ENCODE measurements around the gene ME3.
"Not testable (repeated sequence)": the region's sequence is repeated elsewhere in the genome, so short reads cannot be mapped to it uniquely, and the experiment has no call there.

The ME3 gene

DNA sequence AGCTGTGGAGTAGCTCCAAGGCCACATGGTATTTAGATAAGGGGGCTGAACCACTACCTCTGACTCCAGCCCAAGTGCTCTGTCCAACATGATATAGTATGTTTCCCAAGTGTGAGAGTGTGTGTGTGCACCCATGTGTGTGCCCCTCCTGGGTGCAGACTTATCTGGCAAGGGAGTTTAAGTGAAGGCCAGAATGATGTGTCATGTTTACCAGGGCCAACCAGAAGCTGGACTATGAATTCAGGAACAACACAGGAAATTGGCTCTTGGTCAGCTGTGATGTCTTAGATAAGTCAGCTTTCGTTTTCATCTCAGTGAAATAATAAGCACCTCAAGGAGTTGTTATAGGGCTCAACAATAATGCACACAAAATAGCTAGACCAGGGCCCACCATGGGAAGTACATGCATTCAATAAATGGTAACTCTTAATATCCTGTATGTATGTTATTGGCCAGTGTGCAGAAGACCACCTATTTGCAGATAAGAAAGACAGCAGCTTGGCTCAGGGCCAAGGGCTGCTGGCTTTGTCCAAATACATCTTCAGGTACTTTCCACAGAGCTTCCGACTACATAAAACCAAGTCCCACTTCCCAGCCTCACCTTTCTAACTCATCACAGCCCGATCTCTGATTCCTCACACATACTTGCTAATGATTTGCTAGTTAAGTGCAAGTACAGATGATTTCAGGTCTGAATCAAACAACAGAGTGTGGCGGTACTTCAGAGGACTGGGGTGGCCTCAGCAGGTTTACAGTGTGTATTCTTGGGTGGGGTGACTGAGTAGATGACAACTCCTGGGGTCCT, 120.9 kb downstream of the ME3 start:
- no peak for DNase-seq

DNA sequence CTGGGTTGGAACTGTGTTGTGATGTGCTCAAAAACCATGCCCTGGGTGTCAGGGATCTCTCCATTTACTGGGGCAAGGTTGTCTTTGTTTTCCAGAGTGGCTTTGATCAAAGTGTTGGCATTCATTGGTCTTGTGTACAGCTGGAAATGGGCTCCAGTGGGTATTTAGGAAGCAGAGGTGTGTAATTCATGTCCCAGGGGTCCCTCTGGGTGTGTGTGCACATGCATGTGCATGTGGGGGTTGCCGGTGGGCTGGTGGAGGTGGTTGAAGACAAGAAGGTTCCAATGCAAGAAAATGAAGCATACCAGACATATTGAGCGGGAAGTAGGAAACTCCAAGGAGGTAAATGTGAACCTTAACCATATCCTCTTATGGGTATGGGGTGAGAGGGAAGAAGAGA, 121.7 kb downstream of the ME3 start:
- no peak for DNase-seq

DNA sequence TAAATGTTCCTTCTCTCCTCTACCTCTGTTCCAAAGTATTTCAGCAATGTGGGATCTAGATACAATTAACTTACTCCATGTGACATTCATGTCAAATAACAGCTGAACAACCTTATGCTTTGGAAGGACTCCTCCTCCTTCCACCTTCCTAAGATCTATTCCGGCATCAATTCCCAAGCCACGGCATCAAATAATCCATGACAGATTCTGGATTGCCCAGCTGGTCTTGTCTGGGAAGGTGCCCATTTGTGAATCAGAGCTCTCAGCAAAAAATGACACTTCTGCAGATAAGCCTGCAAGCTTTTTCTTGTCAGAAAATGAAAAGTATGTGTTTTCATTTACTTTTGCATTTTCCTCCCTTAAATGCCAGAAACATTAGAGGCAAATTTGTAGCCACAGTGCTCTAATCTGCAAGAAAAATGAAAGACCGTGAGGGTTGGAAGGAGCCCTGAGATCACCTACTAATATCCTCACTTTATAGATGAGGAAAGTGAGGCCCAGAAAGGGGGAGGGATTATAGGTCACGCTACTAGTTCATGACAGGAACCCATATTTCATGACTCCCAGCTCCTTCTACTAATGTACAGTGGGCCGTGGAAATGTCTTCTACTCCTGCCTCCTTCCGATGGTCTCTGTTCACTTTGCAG, 124.0 kb downstream of the ME3 start:
- peak in 1 of 2 donors; percentile 47 for DNase-seq

DNA sequence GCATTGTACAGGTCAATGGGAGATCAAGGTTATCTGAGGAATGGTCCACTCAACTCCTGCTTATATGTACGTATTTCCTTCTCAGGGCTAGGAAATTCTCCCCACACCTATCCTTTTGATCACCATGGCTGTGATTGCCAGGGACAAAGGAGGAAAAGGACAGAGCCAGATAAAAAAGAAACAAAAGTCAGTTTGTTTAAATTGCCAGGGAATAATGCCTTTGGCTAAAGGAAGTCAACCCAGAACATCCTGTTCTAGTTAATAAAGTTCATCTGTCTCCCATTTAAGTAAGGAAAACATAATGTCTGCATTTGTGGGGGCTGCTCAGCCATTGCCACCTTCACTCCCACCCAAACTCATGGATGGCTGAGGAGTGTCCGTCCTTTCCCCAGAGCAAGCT, 124.7 kb downstream of the ME3 start:
- DNase-seq: no peak

DNA sequence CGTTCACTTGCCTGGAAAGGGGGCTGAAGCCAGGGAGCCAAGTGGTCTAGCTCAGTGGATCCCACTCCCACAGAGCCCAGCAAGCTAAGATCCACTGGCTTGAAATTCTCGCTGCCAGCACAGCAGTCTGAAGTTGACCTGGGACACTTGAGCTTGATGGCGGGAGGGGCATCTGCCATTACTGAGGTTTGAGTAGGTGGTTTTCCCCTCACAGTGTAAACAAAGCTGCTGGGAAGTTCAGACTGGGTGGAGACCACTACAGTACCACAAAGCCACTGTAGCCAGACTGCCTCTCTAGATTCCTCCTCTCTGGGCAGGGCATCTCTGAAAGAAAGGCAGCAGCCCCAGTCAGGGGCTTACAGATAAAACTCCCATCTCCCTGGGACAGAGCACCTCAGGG, 131.1 kb downstream of the ME3 start:
- not testable (repeated sequence) for DNase-seq

DNA sequence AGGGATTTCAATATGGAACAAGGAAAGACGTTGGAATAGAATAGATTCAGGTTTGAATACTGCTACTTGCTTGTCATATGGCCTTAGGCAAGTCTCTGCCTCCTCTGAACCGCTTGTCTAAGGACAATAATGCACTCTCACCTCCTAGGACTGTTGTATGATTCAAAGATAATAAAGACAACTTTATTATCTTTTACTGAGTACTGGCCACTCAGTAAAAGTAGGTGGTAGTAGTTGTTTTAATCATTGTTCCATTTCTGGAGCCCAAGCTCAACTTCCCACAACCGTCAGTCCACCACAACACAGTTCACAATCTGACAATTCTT, 134.2 kb downstream of the ME3 start:
- DNase-seq: no peak

DNA sequence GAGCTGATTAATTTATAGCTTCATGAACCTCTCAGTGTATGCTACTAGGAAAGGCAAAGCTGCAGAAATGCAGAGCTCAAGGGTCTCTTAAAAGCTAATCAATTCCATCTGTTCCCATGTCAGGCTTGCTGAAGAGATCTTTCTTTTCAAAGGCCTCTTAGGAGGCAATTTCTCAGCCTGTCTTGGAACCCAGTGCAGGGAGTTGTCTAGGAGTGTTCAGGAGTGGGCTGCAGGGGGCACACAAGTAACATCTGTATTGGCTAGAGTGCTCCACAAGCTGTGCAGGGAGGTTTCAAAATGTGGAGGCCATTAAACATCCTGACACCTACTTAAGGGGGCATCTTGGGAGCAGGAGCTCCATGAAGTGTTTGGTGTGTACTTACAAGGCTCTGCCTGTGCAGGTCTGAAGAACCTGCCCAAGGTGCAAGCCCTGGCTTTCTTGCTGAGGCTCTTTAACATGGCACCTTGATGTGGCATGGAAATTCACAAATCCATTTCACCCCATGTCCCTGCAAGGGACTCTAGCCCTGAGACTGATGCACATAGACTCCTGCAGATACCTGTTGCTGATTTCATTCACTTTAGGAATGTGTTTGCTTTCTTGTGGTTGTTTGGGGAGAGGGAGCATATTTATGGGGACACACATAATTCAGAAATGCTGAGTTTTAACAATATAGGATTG, 134.7 kb downstream of the ME3 start:
- no peak for DNase-seq

DNA sequence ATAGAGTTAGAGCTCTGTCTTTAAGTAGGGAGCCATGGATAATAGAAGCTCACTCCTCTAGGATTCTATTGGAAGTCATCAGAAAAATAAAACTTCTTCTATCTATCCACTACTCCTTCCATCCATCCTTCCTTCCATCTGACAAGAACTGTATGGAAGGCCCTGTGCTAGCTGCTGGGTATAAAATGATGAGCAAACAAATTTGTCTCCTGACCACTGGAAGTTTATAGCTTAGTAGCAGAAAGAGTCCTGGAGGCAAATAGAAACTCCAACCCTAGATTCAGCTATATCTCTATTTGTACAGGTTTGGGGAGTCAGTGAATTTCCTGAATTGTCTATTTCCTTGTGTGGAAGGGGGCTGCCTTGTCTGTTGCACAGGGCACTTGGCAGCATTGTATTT, 136.6 kb downstream of the ME3 start:
- no peak for DNase-seq

DNA sequence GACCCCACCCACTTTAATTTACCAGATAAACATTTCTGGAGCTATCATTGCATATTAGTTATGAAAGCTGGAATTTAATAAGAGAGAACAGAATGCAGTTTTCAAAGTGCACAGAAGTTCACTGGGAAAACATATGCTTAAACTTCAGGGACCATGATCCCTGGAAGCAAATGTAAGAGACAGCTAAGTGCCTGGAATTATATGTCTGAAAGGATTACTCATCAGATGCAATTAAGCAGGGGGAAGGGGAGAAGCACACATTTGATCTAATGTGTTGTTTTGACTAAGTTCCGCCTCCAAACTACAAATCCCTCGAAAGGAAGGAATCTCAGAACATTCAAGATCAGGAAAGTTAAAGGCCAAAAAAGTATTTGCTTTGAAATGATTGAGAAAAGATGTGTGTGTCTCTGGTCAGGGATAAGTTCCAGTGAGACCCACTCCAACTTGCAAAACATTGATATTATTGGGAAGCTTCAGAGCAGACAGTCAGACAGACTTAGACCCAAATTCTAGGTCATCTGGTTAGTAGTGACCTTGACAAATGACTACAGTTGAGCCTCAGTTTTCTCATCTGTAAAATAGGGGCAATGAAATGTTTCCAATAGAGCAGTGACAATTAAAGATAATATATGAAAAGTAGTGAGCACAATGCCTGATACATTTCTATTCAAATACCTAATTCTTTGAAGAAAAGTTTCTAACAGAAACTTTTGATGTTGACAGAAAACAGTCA, 147.6 kb downstream of the ME3 start:
- DNase-seq: no peak

DNA sequence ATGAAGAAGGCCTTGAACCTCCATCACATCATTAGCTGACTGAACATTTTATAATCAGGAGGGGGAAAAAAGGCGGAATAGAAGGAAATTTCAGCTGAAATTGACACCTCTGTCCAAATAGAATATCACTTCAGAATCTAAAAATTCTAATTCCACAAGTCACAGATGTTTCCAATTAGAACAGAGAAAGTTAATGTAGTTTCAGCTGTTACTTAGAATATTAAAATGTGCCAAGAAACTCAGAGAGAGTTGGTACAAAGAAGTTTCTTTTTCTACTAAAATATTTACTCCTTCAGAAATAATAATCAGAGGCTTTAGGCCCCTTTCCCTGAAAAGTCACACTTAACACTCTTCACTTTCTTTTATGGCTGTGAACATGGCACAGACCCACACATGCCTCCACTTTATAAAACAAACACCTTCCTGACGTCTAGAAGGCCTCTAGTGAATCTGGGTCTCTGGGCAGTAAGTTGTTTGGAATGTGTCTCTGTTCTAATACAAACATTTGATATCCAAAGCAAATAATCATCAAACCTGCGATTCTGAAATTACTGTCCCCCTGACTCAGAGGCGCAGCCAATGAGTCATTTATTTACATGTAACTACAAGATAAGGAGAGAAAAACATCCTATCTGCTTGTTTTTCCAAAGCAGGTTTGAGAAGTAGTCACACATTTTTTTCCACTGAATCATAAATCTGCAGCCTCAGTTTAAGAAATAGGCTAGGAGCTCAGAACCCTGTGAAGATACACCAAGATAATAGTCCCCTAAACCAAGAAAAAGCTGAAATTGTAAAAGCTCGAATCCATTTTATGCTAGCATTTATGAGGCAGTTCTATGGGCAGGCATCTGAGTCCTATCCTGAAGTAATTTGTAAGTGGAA, 148.4 kb downstream of the ME3 start:
- DNase-seq: no peak

DNA sequence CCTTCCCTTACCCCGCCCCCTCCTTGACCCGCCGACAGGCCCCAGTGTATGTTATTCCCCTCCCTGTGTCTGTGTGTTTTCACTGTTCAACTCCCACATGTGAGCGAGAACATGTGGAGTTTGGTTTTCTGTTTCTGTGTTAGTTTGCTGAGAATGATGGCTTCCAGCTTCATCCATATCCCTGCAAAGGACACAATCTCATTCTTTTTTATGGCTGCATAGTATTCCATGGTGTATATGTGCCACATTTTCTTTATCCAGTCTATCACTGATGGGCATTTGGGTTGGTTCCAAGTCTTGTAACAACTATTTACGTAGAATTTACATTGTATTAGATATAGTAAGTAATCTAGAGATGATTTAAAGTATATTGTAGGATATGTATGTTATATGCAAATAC, 149.9 kb downstream of the ME3 start:
- DNase-seq: not testable (repeated sequence)

DNA sequence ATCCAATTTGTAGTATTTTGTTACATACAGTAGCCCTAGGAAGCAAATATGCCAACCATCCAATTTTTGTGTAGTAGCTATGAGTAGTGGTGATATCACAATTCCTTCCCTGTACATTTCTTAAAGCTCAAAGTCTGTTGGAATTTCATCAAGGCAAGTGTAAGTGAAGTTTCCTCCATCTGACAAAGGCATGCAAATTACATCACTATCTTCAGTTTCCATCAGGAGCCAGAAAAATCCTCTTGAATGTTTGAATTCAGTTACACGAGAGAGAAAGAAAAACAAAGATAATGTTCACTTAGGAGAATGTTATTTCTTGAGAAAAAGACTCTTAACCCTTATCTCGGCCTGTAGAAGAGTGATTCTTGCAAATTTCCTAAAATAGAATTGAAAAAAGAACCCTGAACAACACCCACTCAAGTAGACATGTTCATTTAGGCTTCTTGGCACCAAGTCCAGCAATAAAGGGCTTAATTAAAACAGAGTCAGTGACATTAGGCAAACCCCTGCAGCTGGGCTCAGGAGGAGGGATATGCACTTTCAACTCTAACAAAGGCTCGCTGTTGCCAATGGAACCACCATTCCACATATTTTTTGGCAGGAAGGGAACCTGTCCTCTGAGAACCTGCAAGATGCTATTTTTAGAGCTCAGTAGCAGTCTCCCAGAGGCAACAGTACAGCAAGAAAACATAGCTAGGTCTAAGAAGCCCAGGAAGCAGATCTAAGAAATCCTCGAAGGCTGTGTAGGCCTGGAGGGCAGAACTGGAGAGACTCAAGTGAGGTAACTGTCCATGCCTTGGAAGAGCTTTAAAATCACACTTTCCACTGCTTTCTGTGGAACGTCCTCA, 153.1 kb downstream of the ME3 start:
- no peak for DNase-seq

DNA sequence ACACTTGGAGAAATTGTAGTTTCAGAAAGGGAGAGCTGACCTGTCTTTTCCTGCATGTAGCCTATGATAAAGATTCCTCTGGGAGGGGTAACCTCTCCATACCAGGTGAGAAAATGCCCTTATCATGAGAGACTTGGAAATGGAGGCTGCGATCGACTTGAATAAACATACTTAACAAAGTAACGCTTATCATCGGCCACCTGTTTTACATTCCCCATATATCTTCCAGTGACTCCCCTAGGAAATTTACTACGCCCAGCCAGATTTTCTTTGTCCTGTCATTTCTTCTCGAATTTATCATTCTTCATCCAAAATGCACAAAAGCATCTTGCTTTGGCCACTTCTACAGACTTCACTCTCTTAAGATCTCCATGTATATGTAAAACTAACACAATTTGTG, 154.2 kb downstream of the ME3 start:
- DNase-seq: no peak

DNA sequence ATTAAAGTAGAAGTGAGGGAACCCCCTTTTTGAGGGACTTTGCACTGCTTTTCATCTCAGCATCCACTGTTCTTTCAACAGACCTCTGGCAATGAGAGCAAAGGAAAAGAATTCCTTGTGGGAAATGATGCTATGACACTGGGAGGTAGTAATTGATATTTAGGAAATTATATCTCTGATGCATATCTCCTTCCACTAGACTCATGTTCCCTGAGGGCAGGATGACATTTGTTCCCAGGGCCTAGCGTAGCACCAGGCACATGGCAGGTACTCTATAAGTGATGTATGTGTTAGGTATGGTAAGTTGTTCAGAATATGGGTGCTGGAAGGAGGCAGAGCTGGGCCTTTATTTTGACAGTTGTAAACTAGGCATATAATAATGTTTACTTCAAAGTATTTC, 154.9 kb downstream of the ME3 start:
- DNase-seq: no peak

DNA sequence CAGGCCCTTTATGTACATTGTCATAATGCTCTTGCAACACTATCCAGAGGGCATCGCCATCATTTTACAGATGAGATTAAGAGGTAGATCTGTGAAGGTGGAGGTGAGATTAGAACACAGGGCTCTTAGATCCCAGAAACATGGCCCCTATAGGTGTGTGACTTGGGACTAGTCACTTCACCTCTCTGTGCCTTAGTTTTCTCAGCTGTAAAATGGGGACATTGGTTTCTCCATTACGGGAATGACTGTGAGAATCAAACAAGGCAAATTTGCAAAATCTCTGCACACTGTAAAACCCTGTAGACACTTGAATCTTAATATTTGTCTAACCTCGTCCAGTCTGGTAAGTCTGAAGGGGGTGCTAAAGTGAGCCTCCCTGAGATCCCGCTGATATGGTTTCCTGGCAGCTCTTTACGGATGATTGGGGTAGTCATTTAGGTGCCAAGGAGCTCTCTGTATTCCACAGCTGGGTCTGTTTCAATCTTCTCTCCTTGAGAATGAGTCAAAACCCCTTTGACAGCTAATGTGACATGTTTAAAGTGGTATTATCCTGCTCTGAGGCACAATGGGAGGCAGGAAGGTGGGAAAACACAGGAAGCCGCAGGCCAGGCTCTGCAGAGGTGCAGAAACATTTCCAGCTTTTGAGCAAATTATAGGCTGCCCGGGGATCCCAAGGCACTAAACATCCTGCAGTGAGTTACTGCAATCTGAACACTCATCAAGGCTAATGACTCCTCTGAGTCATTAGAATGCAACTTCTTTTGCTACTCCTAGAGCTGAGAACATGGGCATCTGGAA, 156.9 kb downstream of the ME3 start:
- no peak for DNase-seq

DNA sequence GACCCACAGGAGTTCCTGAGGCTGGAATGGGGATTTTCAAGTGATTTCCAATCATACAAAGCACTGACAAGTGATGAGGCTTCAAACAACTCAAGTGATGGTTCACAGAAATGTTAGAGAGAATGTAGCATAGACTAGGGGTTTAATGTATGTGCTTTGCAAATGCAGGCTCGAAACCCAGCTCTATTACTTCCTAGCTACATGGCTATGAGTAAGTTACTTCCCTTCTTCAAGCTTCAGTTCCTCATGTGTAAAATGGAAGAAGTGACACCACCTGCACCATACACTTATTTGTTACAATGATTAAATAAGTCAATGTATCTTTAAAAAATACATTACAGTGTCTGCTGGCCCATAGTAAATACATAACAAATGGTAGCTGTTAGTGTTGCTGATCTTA, 158.0 kb downstream of the ME3 start:
- DNase-seq: no peak

DNA sequence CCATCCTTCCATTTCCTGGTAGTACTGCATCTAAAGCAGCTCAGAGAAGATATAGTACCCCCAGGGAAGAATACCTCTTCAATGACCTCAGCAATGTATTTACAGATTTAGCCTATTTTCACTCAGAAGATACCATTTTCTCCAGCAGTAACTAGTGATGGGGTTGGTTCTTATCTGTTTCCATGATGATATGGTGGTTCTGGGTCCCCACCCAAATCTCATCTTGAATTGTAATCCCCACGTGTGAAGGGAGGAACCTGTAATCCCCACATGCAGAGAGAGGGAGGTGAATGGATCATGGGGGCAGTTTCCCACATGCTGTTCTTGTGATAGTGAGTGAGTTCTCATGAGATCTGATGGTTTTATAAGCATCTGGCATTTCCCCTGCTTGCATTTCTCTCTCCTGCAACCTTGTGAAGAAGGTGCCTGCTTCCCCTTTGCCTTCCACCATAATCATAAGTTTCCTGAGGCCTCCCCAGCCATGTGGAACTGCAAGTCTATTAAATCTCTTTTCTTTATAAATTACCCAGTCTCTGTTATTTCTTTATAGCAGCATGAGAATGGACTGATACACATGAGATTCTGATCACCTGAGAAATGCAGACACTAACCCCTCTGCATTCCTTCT, 158.6 kb downstream of the ME3 start:
- DNase-seq: no peak

DNA sequence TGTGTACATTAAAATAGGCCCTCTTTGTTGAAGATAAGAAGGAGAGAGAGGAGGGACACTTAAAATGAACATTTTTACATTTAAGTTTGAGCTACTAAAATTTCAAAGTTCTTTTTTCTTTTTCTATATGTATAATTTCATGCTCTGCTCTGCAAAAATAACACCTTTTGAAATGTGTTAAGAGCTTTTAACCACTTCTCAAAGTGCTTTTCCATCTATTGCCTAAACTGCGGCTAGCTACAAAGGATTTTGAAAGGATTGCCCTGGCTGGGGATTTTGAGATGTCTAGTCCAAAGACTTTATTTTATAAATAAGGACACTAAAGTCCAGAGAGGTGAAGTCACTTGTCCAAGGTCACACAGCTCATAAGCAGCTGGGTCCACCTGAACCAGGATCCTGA, 159.3 kb downstream of the ME3 start:
- DNase-seq: no peak

DNA sequence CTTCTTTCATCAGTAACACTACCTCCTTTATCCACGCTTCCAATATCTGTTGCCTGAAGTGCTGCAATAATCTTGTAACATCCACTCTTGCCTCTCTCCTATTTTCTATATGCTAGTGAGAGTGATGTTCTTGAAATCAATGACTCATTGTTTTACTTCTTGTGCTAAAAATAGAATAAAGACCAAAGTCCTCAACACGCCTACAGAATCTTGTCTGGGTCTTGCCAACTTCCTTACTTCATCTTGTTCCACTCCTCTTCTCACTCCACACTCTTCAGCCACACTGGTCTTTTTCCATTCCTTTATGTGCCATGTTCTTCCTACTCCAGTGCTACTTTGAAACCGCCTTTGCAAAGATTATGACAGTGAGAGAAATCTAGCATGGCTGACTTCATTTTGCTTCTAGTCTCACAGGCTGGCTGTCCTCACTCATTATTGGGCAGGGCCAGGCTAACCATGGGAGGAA, 161.3 kb downstream of the ME3 start:
- no peak for DNase-seq

DNA sequence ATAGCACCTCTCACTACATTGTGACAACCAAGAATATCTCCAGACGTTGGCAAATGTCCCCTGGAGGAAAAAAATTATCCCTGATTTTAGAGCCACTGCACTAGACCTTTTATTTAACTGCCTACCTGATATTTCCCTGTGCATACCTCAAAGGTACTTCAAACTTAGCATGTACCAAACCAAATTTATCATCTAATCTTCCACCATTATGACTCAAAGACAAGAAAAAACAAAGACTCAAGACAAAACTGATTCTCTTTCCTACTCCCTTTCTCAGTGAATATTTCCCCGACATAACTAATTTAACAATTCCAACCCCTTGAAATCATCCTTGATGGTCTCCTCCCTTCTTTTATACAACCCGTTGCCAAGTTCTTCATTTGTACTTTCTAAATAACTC, 161.7 kb downstream of the ME3 start:
- DNase-seq: no peak

Data from hippocampal formation (tissue), 2 donors.